ENCODE results near the gene PSMC3IP.

Gene PSMC3IP

DNA sequence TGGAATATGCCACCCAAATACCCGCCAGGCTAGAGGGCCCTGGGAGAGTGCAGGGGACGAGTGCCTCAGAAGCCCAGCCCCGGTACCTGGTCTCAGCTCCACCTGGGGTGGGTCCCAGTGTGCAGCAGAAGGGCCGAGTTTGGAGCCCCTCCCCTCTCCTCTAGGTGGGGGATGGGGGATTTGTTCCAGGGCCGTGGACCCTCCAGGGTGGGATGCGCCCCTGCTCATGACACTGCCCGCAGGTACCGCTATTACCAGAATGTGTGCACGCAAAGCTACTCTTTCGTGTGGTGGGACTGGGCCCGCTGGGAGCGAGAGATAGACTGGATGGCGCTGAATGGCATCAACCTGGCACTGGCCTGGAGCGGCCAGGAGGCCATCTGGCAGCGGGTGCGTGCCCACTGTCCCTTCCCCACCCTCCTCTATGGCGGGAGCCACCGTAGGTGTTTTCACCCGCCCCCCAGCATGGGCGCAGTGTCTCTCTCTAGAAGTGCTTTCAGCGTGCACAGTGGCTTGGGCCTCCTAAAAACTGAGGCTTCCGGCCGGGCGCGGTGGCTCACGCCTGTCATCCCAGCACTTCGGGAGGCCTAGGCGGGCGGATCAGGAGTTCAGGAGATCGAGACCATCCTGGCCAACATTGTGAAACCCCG lies 40.2 kb downstream of the PSMC3IP start:
- no peak for DNase-seq

DNA sequence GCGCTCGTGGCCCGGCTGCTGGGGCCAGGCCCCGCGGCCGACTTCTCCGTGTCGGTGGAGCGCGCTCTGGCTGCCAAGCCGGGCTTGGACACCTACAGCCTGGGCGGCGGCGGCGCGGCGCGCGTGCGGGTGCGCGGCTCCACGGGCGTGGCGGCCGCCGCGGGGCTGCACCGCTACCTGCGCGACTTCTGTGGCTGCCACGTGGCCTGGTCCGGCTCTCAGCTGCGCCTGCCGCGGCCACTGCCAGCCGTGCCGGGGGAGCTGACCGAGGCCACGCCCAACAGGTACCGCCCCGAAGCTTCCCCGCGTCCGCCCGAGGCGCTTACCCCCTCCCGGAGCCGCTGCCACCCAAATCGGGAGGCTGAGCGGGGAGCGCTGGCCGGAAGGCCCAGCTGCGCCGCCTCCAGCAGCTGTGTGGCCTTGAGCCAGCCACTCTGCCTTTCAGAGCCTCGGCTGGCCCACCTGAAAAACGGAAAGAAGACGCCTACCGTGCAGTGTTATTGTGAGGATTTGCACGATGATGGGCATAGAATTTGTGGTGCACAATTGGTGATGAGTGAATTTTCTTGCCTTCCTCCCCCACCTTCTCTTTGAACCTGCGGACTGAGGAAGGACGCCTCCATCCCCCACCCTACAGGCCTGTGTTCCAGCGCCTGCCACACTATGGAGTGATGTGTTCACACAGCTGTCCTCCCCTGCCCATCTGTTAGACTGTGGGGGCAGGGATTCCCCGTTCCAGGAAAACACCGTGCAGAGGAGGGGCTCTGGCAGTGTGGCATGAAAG lies 41.0 kb downstream of the PSMC3IP start:
- peak; percentile 24 for DNase-seq

DNA sequence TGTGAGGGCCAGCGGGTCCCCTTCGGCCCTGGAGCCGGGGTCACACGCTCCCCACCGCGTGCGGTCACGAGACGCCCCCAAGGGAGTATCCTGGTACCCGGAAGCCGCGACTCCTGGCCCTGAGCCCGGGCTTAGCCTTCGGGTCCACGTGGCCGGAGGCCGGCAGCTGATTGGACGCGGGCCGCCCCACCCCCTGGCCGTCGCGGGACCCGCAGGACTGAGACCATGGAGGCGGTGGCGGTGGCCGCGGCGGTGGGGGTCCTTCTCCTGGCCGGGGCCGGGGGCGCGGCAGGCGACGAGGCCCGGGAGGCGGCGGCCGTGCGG lies 41.5 kb downstream of the PSMC3IP start, which contains the start of gene NAGLU:
NAGLU (plus strand) TSS at position 194 of the 324 bp plus-strand sequence; CDS start at position 226, 32 bp downstream.
- peak; percentile 66 for DNase-seq

GRCh38 chr17:42535155-42536047 lies 42.1 kb downstream of the PSMC3IP start:
- DNase-seq, result no peak

GRCh38 chr17:42531455-42532354 lies 45.8 kb downstream of the PSMC3IP start:
- peak; percentile 52 for DNase-seq

DNA sequence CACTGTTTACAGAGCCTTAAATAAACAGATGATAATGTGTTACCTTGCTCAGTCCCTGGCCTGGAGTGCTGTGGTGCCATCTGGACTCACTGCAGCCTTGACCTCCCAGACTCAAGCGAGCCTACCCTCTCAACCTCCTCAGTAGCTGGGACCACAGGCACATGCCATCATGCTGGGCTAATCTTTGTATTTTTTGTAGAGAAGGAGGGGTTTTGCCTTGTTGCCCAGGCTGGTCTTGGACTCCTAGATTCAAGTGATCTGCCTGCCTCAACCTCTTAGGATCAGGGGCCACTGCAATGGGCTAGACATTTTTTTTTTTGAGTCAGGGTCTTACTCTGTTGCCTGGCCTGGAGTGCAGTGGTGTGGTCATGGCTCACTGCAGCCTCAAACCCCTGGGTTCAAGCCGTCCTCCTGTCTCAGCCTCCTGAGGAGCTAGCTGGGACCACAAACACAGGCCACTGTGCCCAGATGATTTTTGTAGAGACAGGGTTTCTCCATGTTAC lies 46.5 kb downstream of the PSMC3IP start:
- peak; percentile 10 for DNase-seq

DNA sequence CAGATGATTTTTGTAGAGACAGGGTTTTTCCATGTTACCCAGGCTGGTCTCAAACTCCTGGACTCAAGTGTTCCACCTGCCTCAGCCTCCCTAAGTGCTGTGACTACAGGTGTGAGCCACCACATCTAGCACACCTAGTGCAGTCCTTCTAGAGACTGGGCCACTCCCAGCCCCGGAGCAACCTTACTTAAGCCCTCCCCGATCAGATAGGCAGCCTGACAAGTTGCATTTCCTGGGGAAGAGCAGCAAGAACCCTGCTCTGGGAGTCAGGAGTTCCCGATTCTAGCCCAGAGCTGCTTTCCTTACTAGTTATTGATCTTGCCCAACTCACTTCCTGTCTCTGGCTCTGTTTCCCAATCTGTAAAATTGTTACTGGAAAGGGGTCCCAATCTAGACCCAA lies 48.5 kb downstream of the PSMC3IP start:
- DNase-seq, result no peak

DNA sequence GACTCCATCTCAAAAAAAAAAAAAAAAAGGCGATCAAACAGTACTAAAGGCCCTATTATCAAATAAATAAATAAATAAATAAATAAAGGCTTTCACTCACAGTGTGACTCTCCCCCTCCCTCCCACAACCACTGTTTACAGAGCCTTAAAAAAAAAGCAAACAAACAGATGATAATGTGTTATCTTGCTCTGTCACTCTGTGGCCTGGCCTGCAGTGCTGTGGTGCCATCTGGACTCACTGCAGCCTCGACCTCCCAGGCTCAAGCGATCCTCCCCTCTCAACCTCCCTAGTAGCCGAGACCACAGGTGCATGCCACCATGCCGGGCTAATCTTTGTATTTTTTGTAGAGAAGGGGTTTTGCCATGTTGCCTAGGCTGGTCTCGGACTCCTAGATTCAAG lies 49.6 kb downstream of the PSMC3IP start:
- no peak for DNase-seq

GRCh38 chr17:42526031-42526444 lies 51.5 kb downstream of the PSMC3IP start:
- no peak for DNase-seq

- DNase-seq, result no peak
Observed at GRCh38 chr17:42525221-42525620, 52.3 kb downstream of the PSMC3IP start.

DNA sequence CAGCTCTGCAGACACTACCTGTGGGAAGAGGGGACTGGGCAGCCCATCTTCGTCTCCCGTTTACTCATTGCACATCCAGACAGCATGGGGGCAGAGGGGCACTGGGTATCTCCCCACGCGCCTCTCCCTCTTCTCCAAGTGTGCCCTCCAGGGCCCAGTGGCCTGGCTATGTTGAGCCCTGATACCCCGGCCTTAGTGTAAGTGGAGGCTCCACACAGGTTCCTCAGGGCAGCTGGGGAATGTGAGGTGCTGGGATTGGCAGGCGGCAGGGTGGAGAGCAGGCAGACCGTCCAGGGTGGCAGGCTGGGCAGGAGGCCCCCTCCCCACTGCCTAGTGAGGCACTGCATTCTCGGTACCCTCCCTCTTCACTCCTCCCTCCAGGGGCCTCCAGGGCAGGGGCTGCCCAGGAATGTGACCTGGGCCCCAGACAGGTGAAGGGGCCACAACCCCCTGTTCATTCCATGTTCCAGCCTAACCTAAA lies 54.7 kb downstream of the PSMC3IP start:
- DNase-seq, result no peak

Data from KG1 (cell line).